Neural cell (in vitro differentiated cells): Measurements from ENCODE around the gene PLK3. TPM values are rescaled to one million over a fixed set of nuclear protein-coding genes. Genes with fewer than 3 reads are reported as not detected.

Source experiments
- H2AFZ ChIP-seq: fragments of 200-600, 300-800 bp; sonication (generic), shearing (Covaris generic); 2 replicates; pipeline ENCODE4 v1.6.0; 2014; ENCODE audit warnings: low read depth, mild to moderate bottlenecking, antibody characterized with exemption, low read length, moderate library complexity
- H3F3A ChIP-seq: fragments of 200-600 bp; shearing (Covaris generic); 2 replicates; pipeline ENCODE4 v1.6.1; 2016; ENCODE audit warnings: mild to moderate bottlenecking, moderate library complexity, mixed read lengths, antibody characterized with exemption, low read length; ENCODE audit not compliant: insufficient read depth, poor library complexity, severe bottlenecking
- H3K27ac ChIP-seq: fragments of 200-600, 300-800 bp; sonication (generic), shearing (Covaris generic); 2 replicates; pipeline ENCODE4 v1.5.1; 2014; ENCODE audit warnings: mild to moderate bottlenecking, low read length, moderate library complexity
- H3K27me3 ChIP-seq: fragments of 300-800, 200-600 bp; sonication (generic), shearing (Covaris generic); 2 replicates; pipeline ENCODE4 v1.6.0; 2014; ENCODE audit warnings: mild to moderate bottlenecking, low read depth, low read length, moderate library complexity; ENCODE audit not compliant: insufficient read depth
- H3K36me3 ChIP-seq: fragments of 300-800, 200-600 bp; sonication (generic), shearing (Covaris generic); 2 replicates; pipeline ENCODE4 v1.5.1; 2014; ENCODE audit warnings: mild to moderate bottlenecking, antibody characterized with exemption, low read length, moderate library complexity; ENCODE audit not compliant: insufficient read depth
- H3K4me2 ChIP-seq: fragments of 300-800, 200-600 bp; sonication (generic), shearing (Covaris generic); 2 replicates; pipeline ENCODE4 v1.6.0; 2014; ENCODE audit warnings: mild to moderate bottlenecking, low read length
- H3K4me3 ChIP-seq: fragments of 300-800, 200-600 bp; sonication (generic), shearing (Covaris generic); 2 replicates; pipeline ENCODE4 v1.5.1; 2014; ENCODE audit warnings: mild to moderate bottlenecking, low read length, moderate library complexity
- H3K79me2 ChIP-seq: fragments of 200-600 bp; shearing (Covaris generic); replicated peaks from 2 replicates; pipeline ENCODE4 v1.6.0; 2014; ENCODE audit warnings: mild to moderate bottlenecking, low read length, moderate library complexity; ENCODE audit not compliant: insufficient read depth
- H3K9ac ChIP-seq: fragments of 300-800, 200-600 bp; sonication (generic), shearing (Covaris generic); 2 replicates; pipeline ENCODE4 v1.6.1; 2016; ENCODE audit warnings: mild to moderate bottlenecking, low read length, mixed read lengths
- H3K9me2 ChIP-seq: fragments of 200-600 bp; shearing (Covaris generic); 2 replicates; pipeline ENCODE4 v1.6.1; 2016; ENCODE audit warnings: mild to moderate bottlenecking, low read length, mixed read lengths; ENCODE audit not compliant: insufficient read depth
- H3K9me3 ChIP-seq: fragments of 200-600, 300-800 bp; sonication (generic), shearing (Covaris generic); 2 replicates; pipeline ENCODE4 v1.6.1; 2016; ENCODE audit warnings: mild to moderate bottlenecking, mixed run types, low read length, moderate library complexity, mixed read lengths
- H4K20me1 ChIP-seq: fragments of 200-600 bp; shearing (Covaris generic); 2 replicates; pipeline ENCODE4 v1.6.1; 2016; ENCODE audit warnings: mild to moderate bottlenecking, mixed run types; ENCODE audit not compliant: insufficient read depth
- EP300 ChIP-seq: fragments of 450-650 bp; conservative IDR thresholded peaks from 2 replicates; pipeline ENCODE4 v1.6.1; 2014; ENCODE audit warnings: antibody characterized with exemption, mild to moderate bottlenecking, moderate library complexity; ENCODE audit not compliant: poor library complexity, severe bottlenecking
- EZH2 ChIP-seq: fragments of 200-600, 300-800 bp; shearing (Covaris generic), sonication (generic); IDR thresholded peaks from 2 replicates; pipeline ENCODE4 v1.6.1; 2014; ENCODE audit warnings: antibody characterized with exemption, low read length, borderline replicate concordance, mild to moderate bottlenecking; ENCODE audit not compliant: insufficient read depth, poor library complexity, severe bottlenecking
- MXI1 ChIP-seq: fragments of 450-650 bp; conservative IDR thresholded peaks from 2 replicates; pipeline ENCODE4 v1.6.1; 2014; ENCODE audit warnings: antibody characterized with exemption, mild to moderate bottlenecking; ENCODE audit not compliant: poor library complexity, severe bottlenecking
- POLR2AphosphoS5 ChIP-seq: IDR thresholded peaks from 2 replicates; pipeline ENCODE4 v1.6.1; 2012
- RAD21 ChIP-seq: fragments of 450-650 bp; conservative IDR thresholded peaks from 2 replicates; pipeline ENCODE4 v1.6.1; 2014; ENCODE audit warnings: antibody characterized with exemption, mild to moderate bottlenecking, moderate library complexity
- SMC3 ChIP-seq: fragments of 450-650 bp; conservative IDR thresholded peaks from 2 replicates; pipeline ENCODE4 v1.6.1; 2014; ENCODE audit warnings: antibody characterized with exemption, mild to moderate bottlenecking, moderate library complexity; ENCODE audit not compliant: poor library complexity
- TAF1 ChIP-seq: IDR thresholded peaks from 2 replicates; pipeline ENCODE4 v1.6.1; 2012; ENCODE audit warnings: low read depth
- polyA plus RNA-seq: library from polyadenylated mRNA; depleted of rRNA; stranded (reverse); fragments of >200 nt; gene quantifications from 2 replicates; pipeline ENCODE4 v1.2.3, GENCODE V29; 2014
- TF ChIP-seq, protein P1 (sequence below): IDR thresholded peaks from 2 replicates; pipeline ENCODE4 v1.6.1; 2012; ENCODE audit warnings: borderline replicate concordance
- TF ChIP-seq, protein P2 (sequence below): fragments of 450-650 bp; IDR thresholded peaks from 2 replicates; pipeline ENCODE4 v1.5.1; 2014; ENCODE audit warnings: antibody characterized with exemption, mild to moderate bottlenecking, moderate library complexity; ENCODE audit not compliant: poor library complexity, severe bottlenecking

PLK3 gene
- polyA plus RNA-seq, 1 donor from 2014 or later = 8.3 TPM

DNA sequence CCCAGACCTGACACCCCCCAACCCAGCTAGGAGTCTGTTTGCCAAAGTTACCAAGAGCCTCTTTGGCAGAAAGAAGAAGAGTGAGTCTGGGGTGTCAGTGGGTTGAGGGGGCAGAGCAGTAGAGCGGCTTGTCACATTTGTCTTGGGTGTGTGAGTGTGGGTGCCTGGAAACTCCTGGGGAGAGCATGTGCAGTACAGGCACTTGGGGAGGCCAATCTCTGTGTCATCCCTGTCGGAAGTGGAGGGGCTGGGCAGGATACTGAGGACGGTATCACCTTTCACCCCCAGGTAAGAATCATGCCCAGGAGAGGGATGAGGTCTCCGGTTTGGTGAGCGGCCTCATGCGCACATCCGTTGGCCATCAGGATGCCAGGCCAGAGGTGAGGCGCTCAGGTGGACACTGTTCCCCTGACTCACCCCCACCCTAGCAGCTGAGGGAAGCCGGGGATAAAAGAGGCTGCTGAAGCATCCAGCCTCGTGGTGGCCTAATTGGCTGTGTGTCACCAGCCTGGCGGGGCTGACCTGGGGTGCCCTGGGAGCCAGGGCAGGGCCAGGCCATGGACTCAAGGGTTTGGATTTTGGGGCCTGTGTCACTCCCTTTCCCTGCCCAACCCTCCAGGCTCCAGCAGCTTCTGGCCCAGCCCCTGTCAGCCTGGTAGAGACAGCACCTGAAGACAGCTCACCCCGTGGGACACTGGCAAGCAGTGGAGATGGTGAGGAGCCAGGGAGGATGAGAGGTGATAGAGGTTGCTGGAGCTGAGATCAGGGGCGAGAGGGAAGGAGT is 3.3 kb downstream of the PLK3 start:
- H4K20me1 ChIP-seq = no peaks in the 10 kb centered on the region
- no peaks in the 10 kb centered on the region for H3K9me3 ChIP-seq
- no peak overlapping the region for H3K4me3 ChIP-seq
- no peaks in the 10 kb centered on the region for H3K27me3 ChIP-seq
- no peaks in the 10 kb centered on the region for H3K79me2 ChIP-seq
- H3K9ac ChIP-seq = no peak overlapping the region
- TF ChIP-seq EZH2 (no peak), MXI1 (no peak), SMC3 (no peak), EP300 (no peak), TAF1 (no peak), POLR2AphosphoS5 (no peak), RAD21 (no peak)
- TF ChIP-seq, protein P1, sequence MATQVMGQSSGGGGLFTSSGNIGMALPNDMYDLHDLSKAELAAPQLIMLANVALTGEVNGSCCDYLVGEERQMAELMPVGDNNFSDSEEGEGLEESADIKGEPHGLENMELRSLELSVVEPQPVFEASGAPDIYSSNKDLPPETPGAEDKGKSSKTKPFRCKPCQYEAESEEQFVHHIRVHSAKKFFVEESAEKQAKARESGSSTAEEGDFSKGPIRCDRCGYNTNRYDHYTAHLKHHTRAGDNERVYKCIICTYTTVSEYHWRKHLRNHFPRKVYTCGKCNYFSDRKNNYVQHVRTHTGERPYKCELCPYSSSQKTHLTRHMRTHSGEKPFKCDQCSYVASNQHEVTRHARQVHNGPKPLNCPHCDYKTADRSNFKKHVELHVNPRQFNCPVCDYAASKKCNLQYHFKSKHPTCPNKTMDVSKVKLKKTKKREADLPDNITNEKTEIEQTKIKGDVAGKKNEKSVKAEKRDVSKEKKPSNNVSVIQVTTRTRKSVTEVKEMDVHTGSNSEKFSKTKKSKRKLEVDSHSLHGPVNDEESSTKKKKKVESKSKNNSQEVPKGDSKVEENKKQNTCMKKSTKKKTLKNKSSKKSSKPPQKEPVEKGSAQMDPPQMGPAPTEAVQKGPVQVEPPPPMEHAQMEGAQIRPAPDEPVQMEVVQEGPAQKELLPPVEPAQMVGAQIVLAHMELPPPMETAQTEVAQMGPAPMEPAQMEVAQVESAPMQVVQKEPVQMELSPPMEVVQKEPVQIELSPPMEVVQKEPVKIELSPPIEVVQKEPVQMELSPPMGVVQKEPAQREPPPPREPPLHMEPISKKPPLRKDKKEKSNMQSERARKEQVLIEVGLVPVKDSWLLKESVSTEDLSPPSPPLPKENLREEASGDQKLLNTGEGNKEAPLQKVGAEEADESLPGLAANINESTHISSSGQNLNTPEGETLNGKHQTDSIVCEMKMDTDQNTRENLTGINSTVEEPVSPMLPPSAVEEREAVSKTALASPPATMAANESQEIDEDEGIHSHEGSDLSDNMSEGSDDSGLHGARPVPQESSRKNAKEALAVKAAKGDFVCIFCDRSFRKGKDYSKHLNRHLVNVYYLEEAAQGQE = no peak
- TF ChIP-seq, protein P2, sequence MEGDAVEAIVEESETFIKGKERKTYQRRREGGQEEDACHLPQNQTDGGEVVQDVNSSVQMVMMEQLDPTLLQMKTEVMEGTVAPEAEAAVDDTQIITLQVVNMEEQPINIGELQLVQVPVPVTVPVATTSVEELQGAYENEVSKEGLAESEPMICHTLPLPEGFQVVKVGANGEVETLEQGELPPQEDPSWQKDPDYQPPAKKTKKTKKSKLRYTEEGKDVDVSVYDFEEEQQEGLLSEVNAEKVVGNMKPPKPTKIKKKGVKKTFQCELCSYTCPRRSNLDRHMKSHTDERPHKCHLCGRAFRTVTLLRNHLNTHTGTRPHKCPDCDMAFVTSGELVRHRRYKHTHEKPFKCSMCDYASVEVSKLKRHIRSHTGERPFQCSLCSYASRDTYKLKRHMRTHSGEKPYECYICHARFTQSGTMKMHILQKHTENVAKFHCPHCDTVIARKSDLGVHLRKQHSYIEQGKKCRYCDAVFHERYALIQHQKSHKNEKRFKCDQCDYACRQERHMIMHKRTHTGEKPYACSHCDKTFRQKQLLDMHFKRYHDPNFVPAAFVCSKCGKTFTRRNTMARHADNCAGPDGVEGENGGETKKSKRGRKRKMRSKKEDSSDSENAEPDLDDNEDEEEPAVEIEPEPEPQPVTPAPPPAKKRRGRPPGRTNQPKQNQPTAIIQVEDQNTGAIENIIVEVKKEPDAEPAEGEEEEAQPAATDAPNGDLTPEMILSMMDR = no peak
- H2AFZ ChIP-seq = no peak overlapping the region
- H3F3A ChIP-seq = no peaks in the 10 kb centered on the region
- H3K9me2 ChIP-seq = no peaks in the 10 kb centered on the region
- H3K27ac ChIP-seq = no peak overlapping the region
- no peak overlapping the region for H3K4me2 ChIP-seq
- no peaks in the 10 kb centered on the region for H3K36me3 ChIP-seq

DNA sequence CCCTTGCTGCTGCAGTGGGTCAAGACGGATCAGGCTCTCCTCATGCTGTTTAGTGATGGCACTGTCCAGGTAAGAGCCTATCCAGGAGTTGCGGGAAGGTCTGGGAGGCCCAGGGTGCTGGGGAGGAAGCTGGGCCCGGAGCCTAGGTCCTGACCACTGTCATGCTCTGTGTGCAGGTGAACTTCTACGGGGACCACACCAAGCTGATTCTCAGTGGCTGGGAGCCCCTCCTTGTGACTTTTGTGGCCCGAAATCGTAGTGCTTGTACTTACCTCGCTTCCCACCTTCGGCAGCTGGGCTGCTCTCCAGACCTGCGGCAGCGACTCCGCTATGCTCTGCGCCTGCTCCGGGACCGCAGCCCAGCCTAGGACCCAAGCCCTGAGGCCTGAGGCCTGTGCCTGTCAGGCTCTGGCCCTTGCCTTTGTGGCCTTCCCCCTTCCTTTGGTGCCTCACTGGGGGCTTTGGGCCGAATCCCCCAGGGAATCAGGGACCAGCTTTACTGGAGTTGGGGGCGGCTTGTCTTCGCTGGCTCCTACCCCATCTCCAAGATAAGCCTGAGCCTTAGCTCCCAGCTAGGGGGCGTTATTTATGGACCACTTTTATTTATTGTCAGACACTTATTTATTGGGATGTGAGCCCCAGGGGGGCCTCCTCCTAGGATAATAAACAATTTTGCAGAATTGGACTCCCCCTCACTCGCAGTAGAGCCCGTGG is 5.3 kb downstream of the PLK3 start:
- Histone ChIP-seq H2AFZ (no peak overlapping the region), H4K20me1 (no peaks in the 10 kb centered on the region), H3K4me2 (no peak overlapping the region), H3K27ac (no peak overlapping the region), H3F3A (no peaks in the 10 kb centered on the region), H3K79me2 (no peaks in the 10 kb centered on the region), H3K27me3 (no peaks in the 10 kb centered on the region), H3K9me2 (no peaks in the 10 kb centered on the region), H3K9ac (no peak overlapping the region), H3K9me3 (no peaks in the 10 kb centered on the region), H3K4me3 (no peak overlapping the region), H3K36me3 (no peaks in the 10 kb centered on the region)
- TF ChIP-seq EZH2 = no peak
